Psoas muscle (tissue), 8 donors: ENCODE measurements around the gene GAA. TPM values are rescaled to one million over a fixed set of nuclear protein-coding genes. Genes with fewer than 3 reads are reported as not detected.

ENCODE experiments used
- ATAC-seq, 4 donors: fragments of 200-7000 bp; cut with Tn5 transposase; one replicate each; pipeline ENCODE4 v1.9.1; 2020; ENCODE audit warnings: moderate library complexity in 3 of 4, mild to moderate bottlenecking in 2 of 4
- DNase-seq, 2 donors: peaks; one replicate each; pipeline ENCODE4 v3.0.0-alpha.2; 2020
- H3K27ac ChIP-seq: fragments of 200-600 bp; one replicate; pipeline ENCODE4 v1.8.0; 2022
- H3K27me3 ChIP-seq, 3 donors: fragments of 200-600 bp in 1 of 3; one replicate each; pipeline versions ENCODE4 v1.6.1 to v1.8.0; 2013 to 2022; ENCODE audit warnings: low read length in 2 of 3, mild to moderate bottlenecking in 2 of 3, moderate library complexity in 1 of 3; ENCODE audit not compliant: insufficient read depth in 3 of 3
- H3K36me3 ChIP-seq, 2 donors: fragments of 200-600 bp in 1 of 2; one replicate each; pipeline versions ENCODE4 v1.6.1 to v1.8.0; 2013 to 2022; ENCODE audit warnings: low read depth in 1 of 2, mild to moderate bottlenecking in 1 of 2, moderate library complexity in 1 of 2; ENCODE audit not compliant: insufficient read depth in 1 of 2
- H3K4me1 ChIP-seq: fragments of 200-600 bp; one replicate; pipeline ENCODE4 v1.8.0; 2022
- H3K4me3 ChIP-seq: fragments of 200-600 bp; one replicate; pipeline ENCODE4 v1.8.0; 2022; ENCODE audit warnings: mild to moderate bottlenecking
- H3K9me3 ChIP-seq: fragments of 200-600 bp; one replicate; pipeline ENCODE4 v1.8.0; 2022
- WGBS, 3 donors: extraction: QIAGEN DNeasy Blood & Tissue Kit; methylation state at CpG; one replicate each; pipeline versions ENCODE4 v1.1.6 to v1.1.7; 2013; 5-methylcytosine and 5-hydroxymethylcytosine counted together
- intact Hi-C, 2 donors: fragments of 100-400 bp; cut with DNase I; formaldehyde crosslinking; loops; one replicate each; pipeline versions ENCODE4 v1.11.0 to v1.14.2; 2022
- polyA plus RNA-seq, 3 donors: library from polyadenylated mRNA; stranded (reverse); fragments of 200-250 nt; gene quantifications; one replicate each; pipeline ENCODE4 v1.2.3, GENCODE V29; 2013
- total RNA-seq, 4 donors: library from RNA; stranded (reverse); fragmentation: NEBNext Ultra II Directional in 2 of 4; extraction: Animal tissue kit (Norgen Biotek cat#: 25700) in 2 of 4; gene quantifications; one replicate each; pipeline versions ENCODE4 v1.2.1 to v1.2.4, GENCODE V29; 2021 to 2023
- TF ChIP-seq, protein P1 (sequence below): fragments of 200-600 bp; IDR thresholded peaks from one replicate; pipeline ENCODE4 v1.8.0; 2022; ENCODE audit warnings: antibody characterized with exemption
- donor health status: healthy with polysubstance abuse.
- donor health status: DM: no; HTN: no; CAD: no; lungs with moderate emphysema.
- donor health status: Bipolar disorder and iron deficiency.
- donor health status: healthy.
- donor health status: DM: yes; HTN: yes; CAD: no.
- donor health status: DM: no; HTN: no; CAD: no.
- donor health status: DM: no; HTN: no; CAD: no.
- donor health status: DM: yes; HTN: yes; CAD: no.

The GAA gene
- total and polyA plus RNA-seq, 7 donors, result 19.6 to 42.4 (median 27.3) TPM

DNA sequence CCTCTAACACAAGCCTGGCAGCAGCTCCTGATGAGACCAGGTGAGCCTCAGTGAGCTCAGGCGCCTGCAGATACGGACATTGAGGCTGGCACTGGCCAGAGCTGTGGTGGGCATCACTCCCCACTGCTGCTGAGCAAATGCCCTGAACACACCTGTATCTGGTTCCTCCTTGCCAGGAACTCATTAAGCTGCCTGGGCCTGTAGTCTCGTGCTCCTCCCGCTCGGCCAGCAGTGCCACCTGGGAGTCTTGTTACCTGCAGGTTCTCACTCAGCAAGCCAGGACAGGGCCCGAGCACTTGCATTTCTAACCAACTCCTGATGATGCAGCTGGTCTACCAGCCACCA lies 32.2 kb downstream of the GAA start:
- H3K9me3 ChIP-seq, result no peaks in the 10 kb centered on the region
- H3K4me1 ChIP-seq, result no peaks in the 10 kb centered on the region
- H3K4me3 ChIP-seq, result no peak overlapping the region
- 91 to 97% (median 95%) methylated on average over 6 of the region's 6 CpGs for WGBS, 3 donors
- no peak overlapping the region for H3K27ac ChIP-seq
- H3K27me3 ChIP-seq, result no peaks in the 10 kb centered on the region
- intact Hi-C loops, result loop anchor here in 1 of 2 donors (10.0 kb wide), 1 partner anchor 231 kb away; no protein-coding TSS in a partner anchor
- TF ChIP-seq, protein P1, sequence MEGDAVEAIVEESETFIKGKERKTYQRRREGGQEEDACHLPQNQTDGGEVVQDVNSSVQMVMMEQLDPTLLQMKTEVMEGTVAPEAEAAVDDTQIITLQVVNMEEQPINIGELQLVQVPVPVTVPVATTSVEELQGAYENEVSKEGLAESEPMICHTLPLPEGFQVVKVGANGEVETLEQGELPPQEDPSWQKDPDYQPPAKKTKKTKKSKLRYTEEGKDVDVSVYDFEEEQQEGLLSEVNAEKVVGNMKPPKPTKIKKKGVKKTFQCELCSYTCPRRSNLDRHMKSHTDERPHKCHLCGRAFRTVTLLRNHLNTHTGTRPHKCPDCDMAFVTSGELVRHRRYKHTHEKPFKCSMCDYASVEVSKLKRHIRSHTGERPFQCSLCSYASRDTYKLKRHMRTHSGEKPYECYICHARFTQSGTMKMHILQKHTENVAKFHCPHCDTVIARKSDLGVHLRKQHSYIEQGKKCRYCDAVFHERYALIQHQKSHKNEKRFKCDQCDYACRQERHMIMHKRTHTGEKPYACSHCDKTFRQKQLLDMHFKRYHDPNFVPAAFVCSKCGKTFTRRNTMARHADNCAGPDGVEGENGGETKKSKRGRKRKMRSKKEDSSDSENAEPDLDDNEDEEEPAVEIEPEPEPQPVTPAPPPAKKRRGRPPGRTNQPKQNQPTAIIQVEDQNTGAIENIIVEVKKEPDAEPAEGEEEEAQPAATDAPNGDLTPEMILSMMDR, result no peak
- no peak for ATAC-seq
- no peak for DNase-seq
- H3K36me3 ChIP-seq, result peaks cover 29 to 62% of the 10 kb centered on the region in 2 donors

DNA sequence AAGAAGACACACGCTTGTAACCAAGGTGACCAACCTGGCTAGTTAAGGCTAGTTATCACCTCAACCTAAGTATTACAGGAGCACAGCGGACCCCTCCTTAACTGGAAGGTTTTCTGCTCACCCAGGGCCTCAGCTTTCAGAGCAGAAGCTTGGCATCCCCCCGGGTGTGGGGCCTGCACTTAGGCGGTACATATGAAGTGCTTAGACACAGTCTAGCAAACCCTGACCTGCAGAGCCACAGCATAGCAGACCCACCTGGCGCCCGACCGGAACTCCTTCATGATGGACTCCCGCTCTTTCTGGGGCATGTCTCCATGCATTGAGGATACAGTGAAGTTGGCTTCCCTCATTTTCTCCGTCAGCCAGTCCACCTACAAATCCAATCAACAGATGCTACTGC lies 35.8 kb downstream of the GAA start:
- ATAC-seq (no peak), DNase-seq (no peak)
- no peak overlapping the region for H3K4me3 ChIP-seq
- H3K36me3 ChIP-seq, result peaks cover 36 to 97% of the 10 kb centered on the region in 2 donors
- TF ChIP-seq, protein P1, result no peak
- intact Hi-C loops, result loop anchor here in 1 of 2 donors (10.0 kb wide), 1 partner anchor 228 kb away; no protein-coding TSS in a partner anchor
- H3K27ac ChIP-seq, result no peak overlapping the region
- H3K27me3 ChIP-seq, result no peaks in the 10 kb centered on the region
- H3K9me3 ChIP-seq, result no peaks in the 10 kb centered on the region
- H3K4me1 ChIP-seq, result no peaks in the 10 kb centered on the region
- 92 to 93% (median 93%) methylated on average over 9 of the region's 9 CpGs for WGBS, 3 donors

DNA sequence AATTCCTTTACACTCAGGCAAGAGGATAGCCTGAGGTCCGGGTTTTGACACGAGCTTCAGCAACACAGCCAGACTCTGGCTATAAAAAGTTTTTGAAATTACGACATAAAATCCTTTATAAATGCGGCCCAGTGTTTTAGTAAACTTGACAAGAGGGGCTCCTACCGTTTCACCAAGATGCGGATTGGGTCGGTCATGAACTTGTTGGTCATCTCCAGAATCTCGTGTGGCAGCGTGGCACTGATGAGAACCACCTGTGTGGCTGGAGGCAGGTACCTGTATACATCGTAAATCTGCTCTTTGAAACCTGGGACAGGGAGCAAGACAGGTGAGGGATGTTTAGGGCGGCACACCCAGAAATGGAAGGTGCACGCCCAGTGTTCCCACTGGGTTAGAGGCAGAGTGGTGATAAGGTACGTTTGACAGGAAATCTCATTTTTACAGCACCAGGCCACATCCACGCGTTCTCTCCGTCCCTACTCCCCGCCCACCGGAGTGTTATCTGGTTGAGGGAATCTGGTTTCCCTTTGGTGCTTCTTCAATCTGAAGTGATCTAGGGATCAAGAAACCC lies 37.6 kb downstream of the GAA start:
- H3K27me3 ChIP-seq, result no peaks in the 10 kb centered on the region
- no peak overlapping the region for H3K4me3 ChIP-seq
- DNase-seq (no peak), ATAC-seq (no peak)
- no peak overlapping the region for H3K27ac ChIP-seq
- TF ChIP-seq, protein P1, result no peak
- peaks cover 30 to 100% of the 10 kb centered on the region in 2 donors for H3K36me3 ChIP-seq
- no peaks in the 10 kb centered on the region for H3K4me1 ChIP-seq
- intact Hi-C loops, result loop anchor here in 1 of 2 donors (10.0 kb wide), 1 partner anchor 226 kb away; no protein-coding TSS in a partner anchor
- WGBS, 3 donors, result 89 to 93% (median 90%) methylated on average over 18 of the region's 18 CpGs
- no peaks in the 10 kb centered on the region for H3K9me3 ChIP-seq

DNA sequence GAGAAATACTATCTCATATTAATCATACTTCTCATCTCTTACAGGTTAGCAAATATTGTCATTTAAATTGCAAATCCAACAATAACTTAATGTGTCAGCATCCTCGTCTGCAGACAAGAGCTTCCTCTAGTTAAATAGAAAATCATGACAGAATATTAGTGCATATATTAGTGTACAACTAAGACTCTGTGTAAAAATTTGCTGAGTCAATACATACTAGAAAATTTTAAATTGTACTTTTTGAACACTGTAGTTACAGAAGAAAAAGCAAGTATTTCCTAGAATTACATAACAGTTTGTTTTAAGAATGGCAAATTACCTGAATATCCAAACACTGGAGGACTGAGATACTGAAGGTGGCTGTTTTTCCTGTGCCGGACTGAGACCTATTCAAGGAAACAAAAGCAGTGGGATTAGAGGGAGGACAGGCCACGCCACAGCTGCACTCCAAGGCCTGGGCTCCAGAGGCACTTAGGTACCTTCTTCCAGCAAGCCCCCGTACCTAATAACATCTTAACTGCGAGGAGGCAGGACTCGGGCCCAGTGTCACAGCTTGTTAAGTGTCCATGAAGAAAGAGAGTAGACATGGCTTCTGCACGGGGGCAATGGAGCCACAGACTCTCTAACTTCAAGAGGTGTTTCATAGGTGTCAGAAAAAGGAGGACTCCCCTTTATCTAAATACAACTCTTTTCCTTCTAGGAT lies 40.2 kb downstream of the GAA start:
- no peaks in the 10 kb centered on the region for H3K9me3 ChIP-seq
- WGBS, 3 donors, result 88 to 90% (median 89%) methylated on average over 7 of the region's 7 CpGs
- TF ChIP-seq, protein P1, result no peak
- DNase-seq (no peak), ATAC-seq (no peak)
- H3K4me1 ChIP-seq, result peaks cover 11% of the 10 kb centered on the region
- H3K27ac ChIP-seq, result no peak overlapping the region
- intact Hi-C loops, result loop anchor here in 1 of 2 donors (5.0 kb wide), 1 partner anchor 39 kb away; the partner anchor contains the start of gene GAA
- H3K4me3 ChIP-seq, result no peak overlapping the region
- peaks cover 21 to 76% of the 10 kb centered on the region in 2 donors for H3K36me3 ChIP-seq
- H3K27me3 ChIP-seq, result no peaks in the 10 kb centered on the region
